ENCODE measurements around the gene SYNDIG1. TPM values are rescaled to one million over a fixed set of nuclear protein-coding genes. Genes with fewer than 3 reads are reported as not detected.

The SYNDIG1 gene
- polyA plus RNA-seq, 1 of the 3 experiments (the other 2 are of a cell fraction) = not detected

DNA sequence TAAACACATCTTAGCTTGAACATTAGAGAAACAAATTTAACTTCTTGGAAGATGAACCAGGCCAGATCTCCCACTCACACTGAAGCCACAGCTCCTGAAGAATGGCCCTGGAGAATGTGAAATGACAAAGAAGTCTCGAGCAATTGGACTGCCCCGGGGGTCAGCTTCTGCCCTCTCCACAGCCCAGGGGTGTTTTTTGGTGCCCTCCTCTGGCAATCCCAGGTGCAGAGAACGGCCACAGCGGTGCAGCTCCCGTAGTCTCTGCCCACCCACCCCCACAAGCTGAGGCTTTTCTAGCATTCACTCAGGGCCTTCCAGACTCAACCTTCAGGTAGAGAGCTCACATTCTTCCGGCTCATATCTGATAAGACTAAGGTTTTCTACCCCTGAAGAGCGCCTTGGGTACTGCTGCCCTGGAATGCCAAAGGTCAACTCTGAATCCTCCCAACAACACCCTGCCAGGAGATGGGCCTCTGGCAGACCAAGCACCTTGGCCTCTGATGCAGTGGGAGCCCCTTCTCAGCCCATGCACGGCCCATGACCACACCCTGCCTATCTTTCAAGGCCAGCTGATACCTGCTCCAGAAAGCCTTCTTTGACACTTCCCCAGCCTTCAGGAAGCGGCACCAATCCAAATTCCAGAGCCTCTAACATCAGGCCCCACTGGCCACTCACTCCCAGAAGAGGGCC is 208.3 kb downstream of the SYNDIG1 start:
- no peak for DNase-seq
- Histone ChIP-seq H2AFZ (ENCODE audit: low read depth) (no peak overlapping the region), H3K9me3 (no peaks in the 10 kb centered on the region), H3K79me2 (ENCODE audit: insufficient read depth) (no peaks in the 10 kb centered on the region), H3K4me3 (ENCODE audit: low read depth in 2 of 2, low read length in 1 of 2) (no peak overlapping the region), H4K20me1 (ENCODE audit: insufficient read depth) (no peaks in the 10 kb centered on the region), H3F3A (replicated peaks; ENCODE audit: insufficient read depth) (no peaks in the 10 kb centered on the region), H3K27ac (ENCODE audit: low read depth in 2 of 2, low read length in 1 of 2) (no peak overlapping the region), H3K4me2 (no peak overlapping the region), H3K9me2 (no peaks in the 10 kb centered on the region), H3K27me3 (ENCODE audit: insufficient read depth) (no peaks in the 10 kb centered on the region), H3K36me3 (replicated peaks in 1 of 2; ENCODE audit: control insufficient read depth in 1 of 2, insufficient read depth in 2 of 2, low read length in 1 of 2) (no peaks in the 10 kb centered on the region), H3K9ac (no peak overlapping the region), H3K4me1 (ENCODE audit: control insufficient read depth in 1 of 2, insufficient read depth in 2 of 2, low read depth in 1 of 2, low read length in 1 of 2) (peaks cover 0 to 8% of the 10 kb centered on the region in 2 experiments; a peak in 2 of 4 replicates)
- WGBS (ENCODE audit: low lambda C conversion rate) = 52% methylated on average over 8 of the region's 9 CpGs
- TF ChIP-seq ELF1 (IDR thresholded peaks at IDR 0.05) = no peak
- no peak for TF ChIP-seq EP300 (IDR thresholded peaks at IDR 0.05; ENCODE audit: borderline replicate concordance in 1 of 2, low read depth in 1 of 2, low read length in 1 of 2)
- TF ChIP-seq RCOR1 (IDR thresholded peaks at IDR 0.05; ENCODE audit: low read length) = no peak
- TF ChIP-seq SIN3A (IDR thresholded peaks at IDR 0.05; ENCODE audit: borderline replicate concordance, low read depth, low read length) = no peak
- no peak for TF ChIP-seq GATA2 (CRISPR knock-in tag; IDR thresholded peaks at IDR 0.05)
- no peak for TF ChIP-seq FOXM1 (IDR thresholded peaks at IDR 0.05; ENCODE audit: low read depth)
- no peak for TF ChIP-seq CTCF (IDR thresholded peaks at IDR 0.05)
- TF ChIP-seq TEAD4 (IDR thresholded peaks at IDR 0.05; ENCODE audit: borderline replicate concordance, insufficient read depth) = no peak
- TF ChIP-seq, protein P1, sequence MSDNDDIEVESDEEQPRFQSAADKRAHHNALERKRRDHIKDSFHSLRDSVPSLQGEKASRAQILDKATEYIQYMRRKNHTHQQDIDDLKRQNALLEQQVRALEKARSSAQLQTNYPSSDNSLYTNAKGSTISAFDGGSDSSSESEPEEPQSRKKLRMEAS (IDR thresholded peaks at IDR 0.05; ENCODE audit: low read depth) = no peak
- no peak for TF ChIP-seq MXI1 (IDR thresholded peaks at IDR 0.05; ENCODE audit: low read depth, low read length)
- TF ChIP-seq POLR2AphosphoS5 (IDR thresholded peaks at IDR 0.05; ENCODE audit: low read depth, low read length) = no peak
- TF ChIP-seq, protein P2, sequence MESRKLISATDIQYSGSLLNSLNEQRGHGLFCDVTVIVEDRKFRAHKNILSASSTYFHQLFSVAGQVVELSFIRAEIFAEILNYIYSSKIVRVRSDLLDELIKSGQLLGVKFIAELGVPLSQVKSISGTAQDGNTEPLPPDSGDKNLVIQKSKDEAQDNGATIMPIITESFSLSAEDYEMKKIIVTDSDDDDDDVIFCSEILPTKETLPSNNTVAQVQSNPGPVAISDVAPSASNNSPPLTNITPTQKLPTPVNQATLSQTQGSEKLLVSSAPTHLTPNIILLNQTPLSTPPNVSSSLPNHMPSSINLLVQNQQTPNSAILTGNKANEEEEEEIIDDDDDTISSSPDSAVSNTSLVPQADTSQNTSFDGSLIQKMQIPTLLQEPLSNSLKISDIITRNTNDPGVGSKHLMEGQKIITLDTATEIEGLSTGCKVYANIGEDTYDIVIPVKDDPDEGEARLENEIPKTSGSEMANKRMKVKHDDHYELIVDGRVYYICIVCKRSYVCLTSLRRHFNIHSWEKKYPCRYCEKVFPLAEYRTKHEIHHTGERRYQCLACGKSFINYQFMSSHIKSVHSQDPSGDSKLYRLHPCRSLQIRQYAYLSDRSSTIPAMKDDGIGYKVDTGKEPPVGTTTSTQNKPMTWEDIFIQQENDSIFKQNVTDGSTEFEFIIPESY (IDR thresholded peaks at IDR 0.05; ENCODE audit: borderline replicate concordance, low read depth) = no peak
- TF ChIP-seq, protein P3, sequence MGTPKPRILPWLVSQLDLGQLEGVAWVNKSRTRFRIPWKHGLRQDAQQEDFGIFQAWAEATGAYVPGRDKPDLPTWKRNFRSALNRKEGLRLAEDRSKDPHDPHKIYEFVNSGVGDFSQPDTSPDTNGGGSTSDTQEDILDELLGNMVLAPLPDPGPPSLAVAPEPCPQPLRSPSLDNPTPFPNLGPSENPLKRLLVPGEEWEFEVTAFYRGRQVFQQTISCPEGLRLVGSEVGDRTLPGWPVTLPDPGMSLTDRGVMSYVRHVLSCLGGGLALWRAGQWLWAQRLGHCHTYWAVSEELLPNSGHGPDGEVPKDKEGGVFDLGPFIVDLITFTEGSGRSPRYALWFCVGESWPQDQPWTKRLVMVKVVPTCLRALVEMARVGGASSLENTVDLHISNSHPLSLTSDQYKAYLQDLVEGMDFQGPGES (IDR thresholded peaks at IDR 0.05; ENCODE audit: low read depth, low read length) = no peak
- CTCF ChIA-PET = no interaction called here
- POLR2A ChIA-PET = no interaction called here

All from SK-N-SH (cell line).